Measurements from ENCODE around the gene LRRC74A.

The LRRC74A gene

GRCh38 chr14:76810953-76811400 is 15.2 kb upstream of the LRRC74A start:
- DNase-seq: no peak

- no peak for DNase-seq
Observed at GRCh38 chr14:76811561-76811960, 14.6 kb upstream of the LRRC74A start.

- DNase-seq: no peak
Observed at GRCh38 chr14:76812093-76812421, 14.2 kb upstream of the LRRC74A start.

- peak; percentile 98 for DNase-seq
Observed at GRCh38 chr14:76812422-76813383, 13.5 kb upstream of the LRRC74A start, which contains the start of gene ANGEL1. Gene ANGEL1, minus strand, starts transcription at chr14:76812882. Its CDS starts 55 bp downstream, at chr14:76812827.

GRCh38 chr14:76814726-76815645 is 11.2 kb upstream of the LRRC74A start:
- no peak for DNase-seq

GRCh38 chr14:76820700-76821099 is 5.5 kb upstream of the LRRC74A start:
- DNase-seq: no peak

GRCh38 chr14:76827696-76828296 is 1.6 kb downstream of the LRRC74A start:
- DNase-seq: no peak

GRCh38 chr14:76828339-76829012 is 2.3 kb downstream of the LRRC74A start:
- DNase-seq: no peak

GRCh38 chr14:76829013-76829365 is 2.8 kb downstream of the LRRC74A start:
- no peak for DNase-seq

GRCh38 chr14:76829650-76830421 is 3.6 kb downstream of the LRRC74A start:
- no peak for DNase-seq

- DNase-seq: no peak
Observed at GRCh38 chr14:76830556-76830955, 4.3 kb downstream of the LRRC74A start.

GRCh38 chr14:76832503-76832988 is 6.3 kb downstream of the LRRC74A start:
- DNase-seq: no peak

- DNase-seq: no peak
Observed at GRCh38 chr14:76833011-76833410, 6.8 kb downstream of the LRRC74A start.

GRCh38 chr14:76834241-76834661 is 8.0 kb downstream of the LRRC74A start:
- DNase-seq: no peak

GRCh38 chr14:76836029-76836630 is 9.9 kb downstream of the LRRC74A start:
- DNase-seq: no peak

GRCh38 chr14:76837524-76837923 is 11.3 kb downstream of the LRRC74A start:
- DNase-seq: no peak

- no peak for DNase-seq
Observed at GRCh38 chr14:76842414-76842813, 16.2 kb downstream of the LRRC74A start.

- no peak for DNase-seq
Observed at GRCh38 chr14:76844223-76844622, 18.0 kb downstream of the LRRC74A start.

GRCh38 chr14:76846331-76847047 is 20.3 kb downstream of the LRRC74A start:
- DNase-seq: no peak

GRCh38 chr14:76848879-76849278 is 22.7 kb downstream of the LRRC74A start:
- no peak for DNase-seq
